B cell (primary cell): ENCODE results near the gene CYP1B1. TPM values are rescaled to one million over a fixed set of nuclear protein-coding genes. Genes with fewer than 3 reads are reported as not detected.

Experiments used
- ATAC-seq: fragments of 200-7000 bp; cut with Tn5 transposase; one replicate; pipeline ENCODE4 v1.10.0; 2021; ENCODE audit warnings: low read depth, mild to moderate bottlenecking, moderate number of reproducible peaks, moderate library complexity
- CTCF ChIA-PET: fragments of 350-600 bp; sonication (Branson Sonifier 250); formaldehyde crosslinking; loops from one replicate; lab custom pipeline; 2021; ENCODE audit warnings: antibody characterized with exemption, inconsistent platforms; lab: Charles Lee
- POLR2A ChIA-PET: fragments of 350-600 bp; sonication (Branson Sonifier 250); formaldehyde crosslinking; loops from one replicate; lab custom pipeline; 2021; ENCODE audit warnings: antibody characterized with exemption; lab: Charles Lee
- DNase-seq: peaks from one replicate; pipeline ENCODE4 v3.0.0; 2013
- H2AFZ ChIP-seq: 2 replicates; pipeline ENCODE4 v1.6.1; 2012; ENCODE audit warnings: mild to moderate bottlenecking, low read depth, low read length; ENCODE audit not compliant: insufficient read depth, poor library complexity, severe bottlenecking
- H3K27ac ChIP-seq, 2 donors: 1 replicate in 1 of 2; 2 replicates in 1 of 2; pipeline ENCODE4 v1.5.1; 2012 to 2013; ENCODE audit warnings: low read length in 2 of 2, mild to moderate bottlenecking in 2 of 2, moderate library complexity in 1 of 2
- H3K27me3 ChIP-seq, 4 experiments: fragments of 200-600 bp in 1 of 4; sonication (generic) in 1 of 4; replicated peaks in 1 of 4; 1 replicate in 2 of 4; 2 replicates in 2 of 4; pipeline versions ENCODE4 v1.6.1 to v1.7.0; 2013 to 2016; ENCODE audit warnings: low read length in 3 of 4, mild to moderate bottlenecking in 2 of 4, mixed read lengths in 1 of 4, moderate library complexity in 1 of 4; ENCODE audit not compliant: insufficient read depth in 4 of 4, control insufficient read depth in 3 of 4; ENCODE audit errors: control extremely low read depth in 1 of 4
- H3K36me3 ChIP-seq, 2 experiments: replicated peaks in 1 of 2; 1 replicate in 1 of 2; 2 replicates in 1 of 2; pipeline versions ENCODE4 v1.6.1 to v1.7.1; 2013; ENCODE audit warnings: low read length in 1 of 2; ENCODE audit not compliant: insufficient read depth in 2 of 2, control insufficient read depth in 1 of 2; ENCODE audit errors: control extremely low read depth in 1 of 2, extremely low read depth in 1 of 2
- H3K4me1 ChIP-seq, 2 donors: fragments of 200-600 bp in 1 of 2; sonication (generic) in 1 of 2; 1 replicate in 1 of 2; 2 replicates in 1 of 2; pipeline versions ENCODE4 v1.5.1 to v1.6.1; 2013 to 2017; ENCODE audit warnings: low read length in 2 of 2; ENCODE audit not compliant: control insufficient read depth in 2 of 2, insufficient read depth in 2 of 2
- H3K4me2 ChIP-seq: replicated peaks from 2 replicates; pipeline ENCODE3; 2012; ENCODE audit warnings: mild to moderate bottlenecking, low read depth, low read length; ENCODE audit not compliant: poor library complexity, severe bottlenecking
- H3K4me3 ChIP-seq, 5 experiments: fragments of 200-600 bp in 1 of 5; sonication (generic) in 1 of 5; 1 replicate in 3 of 5; 2 replicates in 2 of 5; pipeline versions ENCODE4 v1.5.1 to v1.7.0; 2011 to 2016; ENCODE audit warnings: low read length in 4 of 5, mild to moderate bottlenecking in 4 of 5, low read depth in 2 of 5, control low read depth in 1 of 5, moderate library complexity in 1 of 5; ENCODE audit not compliant: insufficient read depth in 1 of 5; ENCODE audit errors: control extremely low read depth in 1 of 5, extremely low read depth in 1 of 5
- H3K79me2 ChIP-seq: fragments of 200-600 bp; sonication (generic); one replicate; pipeline ENCODE4 v1.6.0; 2016; ENCODE audit warnings: low read length; ENCODE audit not compliant: control insufficient read depth, insufficient read depth
- H3K9ac ChIP-seq: fragments of 200-600 bp; sonication (generic); 2 replicates; pipeline ENCODE4 v1.6.1; 2017; ENCODE audit warnings: mild to moderate bottlenecking, low read length, moderate library complexity
- H3K9me3 ChIP-seq, 3 donors: one replicate each; pipeline versions ENCODE4 v1.6.1 to v1.7.1; 2013; ENCODE audit warnings: low read length in 2 of 3; ENCODE audit not compliant: control insufficient read depth in 2 of 3, insufficient read depth in 1 of 3; ENCODE audit errors: control extremely low read depth in 1 of 3
- H4K20me1 ChIP-seq: 2 replicates; pipeline ENCODE4 v1.6.0; 2012; ENCODE audit warnings: mild to moderate bottlenecking, low read length; ENCODE audit not compliant: insufficient read depth, control insufficient read depth, poor library complexity, severe bottlenecking
- H3K27ac Mint-ChIP-seq: one replicate; pipeline ENCODE4 v1.8.0; 2021; ENCODE audit warnings: mixed read lengths
- H3K27me3 Mint-ChIP-seq: one replicate; pipeline ENCODE4 v1.8.0; 2021; ENCODE audit warnings: mixed read lengths
- H3K4me1 Mint-ChIP-seq: one replicate; pipeline ENCODE4 v1.8.0; 2021; ENCODE audit warnings: mixed read lengths
- H3K4me3 Mint-ChIP-seq: one replicate; pipeline ENCODE4 v1.8.0; 2021; ENCODE audit warnings: mixed read lengths
- H3K9me3 Mint-ChIP-seq: one replicate; pipeline ENCODE4 v1.8.0; 2022; ENCODE audit warnings: mixed read lengths; ENCODE audit not compliant: insufficient read depth
- EZH2 ChIP-seq: IDR thresholded peaks from 2 replicates; pipeline ENCODE4 v1.6.1; 2012; ENCODE audit warnings: borderline replicate concordance, low read depth, mild to moderate bottlenecking, moderate library complexity, low read length; ENCODE audit not compliant: insufficient read depth, poor library complexity, severe bottlenecking
- WGBS: methylation state at CpG from one replicate; pipeline ENCODE4 v1.1.5; 2013; ENCODE audit warnings: missing lambda C conversion rate; ENCODE audit not compliant: insufficient coverage; 5-methylcytosine and 5-hydroxymethylcytosine counted together
- intact Hi-C: fragments of 100-400 bp; cut with micrococcal nuclease; formaldehyde crosslinking; loops from one replicate; pipeline ENCODE4 v1.10.0; 2022
- polyA plus RNA-seq: library from polyadenylated mRNA; depleted of rRNA; stranded (reverse); fragments of >200 nt; gene quantifications from 2 replicates; pipeline ENCODE4 v1.2.3, GENCODE V29; 2012
- total RNA-seq, 2 donors: library from RNA; stranded (reverse); fragments of 120-200 nt in 1 of 2; gene quantifications; 1 replicate in 1 of 2; 2 replicates in 1 of 2; pipeline versions ENCODE4 v1.2.3 to v1.2.4, GENCODE V29; 2013 to 2022
- TF ChIP-seq, protein P1 (sequence below): fragments of 200-600 bp; IDR thresholded peaks from one replicate; pipeline ENCODE4 v1.8.0; 2022; ENCODE audit warnings: antibody characterized with exemption, mild to moderate bottlenecking

CYP1B1 gene
- total and polyA plus RNA-seq, 2 donors (not counting 1 experiment from before 2014, with no cell fraction given), result 0.31 to 0.89 TPM

DNA sequence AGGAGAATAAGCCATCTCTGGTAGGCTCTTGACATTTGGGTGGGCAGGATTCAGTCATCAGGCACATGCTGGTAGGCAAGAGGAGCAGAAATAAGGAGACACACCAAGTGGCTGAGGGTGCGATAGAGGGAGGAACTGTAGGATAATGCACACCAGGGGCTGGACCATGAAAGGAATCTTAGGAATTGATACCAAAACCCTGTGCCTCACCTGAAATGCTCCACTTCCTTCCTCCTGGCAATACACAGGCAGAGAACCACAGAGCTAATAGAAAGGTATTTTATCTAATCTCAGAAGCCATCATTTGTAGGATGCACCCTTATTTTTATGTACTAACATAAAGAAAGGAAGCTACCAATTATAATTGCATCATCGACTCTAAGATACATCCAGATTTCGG, 4.4 kb upstream of the CYP1B1 start:
- no peak overlapping the region for H3K27ac Mint-ChIP-seq
- peaks cover 13% of the 10 kb centered on the region for H3K4me1 Mint-ChIP-seq
- no peak overlapping the region for H3K27ac ChIP-seq
- no peak overlapping the region for H2AFZ ChIP-seq
- DNase-seq, result no peak
- H3K27me3 ChIP-seq, result peaks cover 0 to 38% (median 22%) of the 10 kb centered on the region in 4 experiments
- no peak overlapping the region for H3K4me3 ChIP-seq
- H3K4me2 ChIP-seq, result no peak overlapping the region
- ATAC-seq, result no peak
- intact Hi-C loops, result no loop called here
- H3K9me3 Mint-ChIP-seq, result no peaks in the 10 kb centered on the region
- no CpG with 5 or more reads among the region's 3 CpGs for WGBS
- peaks cover 54% of the 10 kb centered on the region for H3K27me3 Mint-ChIP-seq
- H3K79me2 ChIP-seq, result no peaks in the 10 kb centered on the region
- no peaks in the 10 kb centered on the region for H4K20me1 ChIP-seq
- peaks cover 0 to 6% (median 0%) of the 10 kb centered on the region in 3 donors for H3K9me3 ChIP-seq
- no peak overlapping the region for H3K4me3 Mint-ChIP-seq
- CTCF ChIA-PET, result no interaction called here
- peaks cover 18 to 24% of the 10 kb centered on the region in 2 donors for H3K4me1 ChIP-seq
- POLR2A ChIA-PET, result no interaction called here
- TF ChIP-seq, protein P1, sequence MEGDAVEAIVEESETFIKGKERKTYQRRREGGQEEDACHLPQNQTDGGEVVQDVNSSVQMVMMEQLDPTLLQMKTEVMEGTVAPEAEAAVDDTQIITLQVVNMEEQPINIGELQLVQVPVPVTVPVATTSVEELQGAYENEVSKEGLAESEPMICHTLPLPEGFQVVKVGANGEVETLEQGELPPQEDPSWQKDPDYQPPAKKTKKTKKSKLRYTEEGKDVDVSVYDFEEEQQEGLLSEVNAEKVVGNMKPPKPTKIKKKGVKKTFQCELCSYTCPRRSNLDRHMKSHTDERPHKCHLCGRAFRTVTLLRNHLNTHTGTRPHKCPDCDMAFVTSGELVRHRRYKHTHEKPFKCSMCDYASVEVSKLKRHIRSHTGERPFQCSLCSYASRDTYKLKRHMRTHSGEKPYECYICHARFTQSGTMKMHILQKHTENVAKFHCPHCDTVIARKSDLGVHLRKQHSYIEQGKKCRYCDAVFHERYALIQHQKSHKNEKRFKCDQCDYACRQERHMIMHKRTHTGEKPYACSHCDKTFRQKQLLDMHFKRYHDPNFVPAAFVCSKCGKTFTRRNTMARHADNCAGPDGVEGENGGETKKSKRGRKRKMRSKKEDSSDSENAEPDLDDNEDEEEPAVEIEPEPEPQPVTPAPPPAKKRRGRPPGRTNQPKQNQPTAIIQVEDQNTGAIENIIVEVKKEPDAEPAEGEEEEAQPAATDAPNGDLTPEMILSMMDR, result no peak
- no peak for TF ChIP-seq EZH2
- no peaks in the 10 kb centered on the region for H3K36me3 ChIP-seq
- no peak overlapping the region for H3K9ac ChIP-seq

DNA sequence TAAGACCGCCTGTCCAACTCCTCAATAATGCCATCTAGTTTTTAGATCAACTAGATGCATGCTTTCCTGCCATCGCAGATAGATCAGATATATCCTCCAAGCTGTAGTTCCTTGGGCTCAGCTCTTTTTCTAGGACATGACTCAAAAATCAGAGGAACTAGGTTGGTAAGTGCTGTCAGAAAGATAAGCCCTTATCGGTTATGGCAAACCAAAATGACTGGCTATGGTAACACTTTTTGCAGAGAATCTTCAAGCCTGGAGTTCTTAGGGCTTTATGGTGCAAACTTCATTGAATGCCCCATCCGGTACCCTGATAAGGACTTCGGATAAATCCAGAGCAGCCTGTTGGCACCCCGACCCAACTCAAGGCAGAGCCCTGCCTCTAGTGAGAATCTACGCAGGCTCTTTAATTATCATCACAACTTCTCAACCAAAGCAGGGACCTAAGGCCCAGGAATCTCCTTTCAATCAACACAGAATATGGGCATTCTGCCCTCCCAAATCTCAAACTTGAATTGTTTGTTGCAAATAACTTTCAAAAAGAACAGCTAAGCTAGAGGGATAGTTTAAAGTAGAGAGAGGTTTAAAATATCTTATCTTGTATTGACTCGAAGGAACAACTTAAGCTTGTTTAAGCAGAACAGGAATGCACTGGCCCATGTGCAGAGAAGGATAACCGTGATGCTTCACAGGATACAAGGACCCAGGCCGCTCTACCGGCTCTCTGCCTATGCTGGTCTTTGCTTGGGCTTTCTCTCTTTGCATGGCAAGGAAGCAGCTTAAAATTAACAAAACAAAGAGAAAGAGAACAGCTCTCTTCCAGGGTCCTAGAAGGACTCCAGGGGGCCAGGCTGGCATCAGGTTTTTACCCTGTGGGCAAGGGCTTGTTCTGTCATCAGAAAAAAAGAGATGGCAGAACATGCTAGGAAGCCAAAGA, 3.4 kb upstream of the CYP1B1 start:
- POLR2A ChIA-PET, result no interaction called here
- intact Hi-C loops, result no loop called here
- Histone ChIP-seq H3K4me3 (no peak overlapping the region), H3K27me3 (peaks cover 0 to 47% (median 25%) of the 10 kb centered on the region in 4 experiments), H3K79me2 (no peaks in the 10 kb centered on the region), H2AFZ (no peak overlapping the region), H3K4me2 (no peak overlapping the region), H3K9me3 (peaks cover 0 to 14% (median 0%) of the 10 kb centered on the region in 3 donors), H3K4me1 (peaks cover 28 to 34% of the 10 kb centered on the region in 2 donors), H3K36me3 (no peaks in the 10 kb centered on the region), H3K9ac (no peak overlapping the region), H3K27ac (no peak overlapping the region), H4K20me1 (no peaks in the 10 kb centered on the region)
- Mint-ChIP-seq H3K4me3 (no peak overlapping the region), H3K27ac (no peak overlapping the region), H3K9me3 (no peaks in the 10 kb centered on the region), H3K4me1 (peaks cover 13% of the 10 kb centered on the region), H3K27me3 (peaks cover 44% of the 10 kb centered on the region)
- DNase-seq (no peak), ATAC-seq (no peak)
- TF ChIP-seq, protein P1, result no peak
- no peak for TF ChIP-seq EZH2
- whole genome bisulfite sequencing, result 72% methylated on average over 9 of the region's 11 CpGs
- CTCF ChIA-PET, result no interaction called here
